Stimulated activated CD4-positive, alpha-beta T cell treated with anti-CD3 and anti-CD28 coated beads, Interleukin-1b, Interleukin-23, amount 100 ng/mL, for 24 hours (primary cell): ENCODE results near the gene LHFPL6.

Experiments used
- DNase-seq, 4 experiments: peaks; one replicate each; pipeline ENCODE4 v3.0.0-alpha.2; 2020; ENCODE audit warnings: low read depth in 4 of 4, low spot score in 1 of 4

LHFPL6 gene

DNA sequence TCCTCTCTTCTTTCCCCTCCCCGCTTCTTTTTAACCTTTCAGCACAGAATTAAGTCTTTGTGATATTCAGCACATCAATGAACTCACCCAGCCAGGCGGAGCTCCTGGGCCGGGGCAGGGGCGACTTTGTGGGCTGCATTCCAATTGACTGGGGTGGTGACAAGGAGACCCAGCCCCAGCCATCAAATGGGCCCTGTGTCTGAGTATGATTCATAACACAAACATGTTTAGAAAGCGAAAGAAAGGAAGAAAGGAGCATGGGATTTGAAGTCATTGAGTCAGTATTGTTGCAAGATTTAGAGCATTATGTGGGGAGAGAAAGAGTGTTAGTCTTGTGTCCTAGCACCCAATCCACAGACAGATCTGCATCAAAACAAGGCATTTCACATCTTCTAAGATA is 185.3 kb downstream of the LHFPL6 start:
- no peak for DNase-seq

DNA sequence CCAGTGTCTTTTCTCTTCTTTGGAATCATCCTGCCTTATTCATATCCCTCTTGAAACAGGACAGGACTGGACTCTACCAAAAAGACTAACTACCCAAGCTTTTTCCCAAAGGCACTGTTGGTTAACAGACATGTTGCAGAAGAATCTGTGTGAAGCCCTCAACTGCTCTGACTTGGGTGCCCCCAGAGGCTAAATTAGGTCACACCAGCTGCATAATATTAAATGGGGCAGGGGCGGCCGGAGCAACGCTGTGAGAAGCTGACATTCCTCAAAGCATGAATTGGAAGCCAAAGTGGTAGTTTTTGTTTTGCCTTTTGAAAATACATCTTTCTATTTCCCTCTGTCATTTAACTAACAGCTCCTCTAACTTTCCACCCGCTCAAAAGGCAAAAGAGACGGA is 185.9 kb downstream of the LHFPL6 start:
- DNase-seq: no peak

DNA sequence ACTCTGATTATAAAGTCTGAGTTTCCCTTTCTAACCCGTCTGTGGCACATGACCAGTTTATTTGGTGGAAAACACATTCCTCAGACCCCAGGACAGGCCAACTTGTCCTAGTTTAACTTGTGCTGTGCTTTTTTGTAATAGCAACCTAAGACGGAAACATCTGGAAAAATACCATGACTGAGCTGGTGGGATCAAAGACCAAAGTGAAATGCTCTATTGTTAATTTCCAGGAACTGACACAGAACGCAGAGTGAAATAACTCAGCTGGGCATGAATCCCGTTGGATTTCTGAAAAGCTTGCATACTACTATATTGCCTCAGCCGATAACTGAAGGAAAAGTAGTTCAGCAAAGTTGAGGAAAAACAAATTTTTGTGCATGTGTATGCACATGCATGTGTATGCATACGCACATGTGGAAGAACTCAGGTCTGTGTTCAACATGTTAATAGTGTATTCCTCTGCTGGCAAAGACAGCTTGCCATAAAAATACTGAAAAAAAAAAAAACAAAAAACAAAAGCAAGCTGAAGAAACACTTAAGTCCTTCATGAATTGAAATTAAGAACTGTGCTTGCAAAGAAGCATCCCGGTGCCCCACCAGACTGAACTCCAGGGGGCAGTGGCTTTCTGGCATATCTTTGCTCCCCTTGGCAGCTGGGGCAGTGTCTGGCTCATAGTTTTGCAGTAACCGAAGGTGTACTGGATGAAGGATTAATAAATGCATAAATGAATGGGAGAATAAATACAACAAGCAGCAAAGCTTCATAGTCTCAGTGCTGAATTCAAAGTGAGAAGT is 187.8 kb downstream of the LHFPL6 start:
- DNase-seq: no peak

DNA sequence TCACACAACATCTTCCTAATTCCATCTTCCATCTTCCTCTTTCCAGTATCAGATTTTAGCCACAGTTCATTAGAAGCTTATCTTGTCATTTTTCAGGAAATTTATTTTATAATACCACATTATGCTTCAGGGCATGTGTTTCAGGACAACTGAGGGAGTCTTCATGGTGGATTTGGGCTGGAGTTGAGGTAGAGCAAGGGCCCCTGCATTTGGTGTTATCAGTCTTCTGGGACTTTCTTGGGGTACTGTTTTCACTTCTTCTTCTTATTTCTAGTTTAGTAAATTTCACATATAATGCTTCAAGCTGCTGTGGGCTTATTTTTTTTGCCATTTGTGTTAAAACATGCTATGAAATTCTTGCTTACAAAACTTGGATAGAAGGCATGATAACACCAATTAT is 188.7 kb downstream of the LHFPL6 start:
- no peak for DNase-seq

DNA sequence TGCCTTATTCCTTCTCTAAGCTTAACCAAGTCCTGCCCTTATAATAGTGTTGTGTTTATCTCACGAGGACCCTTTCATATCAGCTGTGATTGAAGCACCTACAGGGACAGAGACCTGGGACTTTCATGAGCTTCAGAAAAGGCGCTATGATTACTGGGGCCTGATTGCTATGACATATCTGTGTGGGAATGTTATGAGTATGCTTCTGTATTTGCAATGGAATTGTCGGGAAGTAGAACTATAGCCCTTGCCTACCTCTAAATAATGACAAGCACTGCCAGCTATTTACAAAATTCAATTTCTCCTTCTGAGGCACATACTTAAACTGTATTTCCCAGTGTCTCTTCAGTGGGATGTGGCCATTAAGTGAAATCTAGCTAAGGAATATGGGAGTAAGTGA is 191.5 kb downstream of the LHFPL6 start:
- no peak for DNase-seq

DNA sequence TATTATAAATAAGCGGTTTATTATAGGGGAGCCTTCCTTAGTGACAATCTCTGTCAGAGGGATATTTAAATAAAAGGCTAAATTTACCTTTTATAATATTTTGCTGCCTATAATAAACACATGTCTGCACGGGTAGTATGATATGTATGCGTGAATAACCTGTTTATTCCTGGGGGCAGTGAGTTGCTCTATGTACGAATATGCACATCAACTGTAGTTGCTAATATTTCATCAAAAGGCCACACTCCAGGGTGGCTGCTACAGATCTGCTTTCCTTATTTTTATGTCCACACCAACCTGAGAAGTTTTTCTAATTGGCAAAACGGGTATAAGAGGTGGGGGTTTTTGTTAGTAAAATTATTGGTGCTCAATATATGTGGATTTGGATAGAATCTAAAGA is 192.0 kb downstream of the LHFPL6 start:
- DNase-seq: no peak

DNA sequence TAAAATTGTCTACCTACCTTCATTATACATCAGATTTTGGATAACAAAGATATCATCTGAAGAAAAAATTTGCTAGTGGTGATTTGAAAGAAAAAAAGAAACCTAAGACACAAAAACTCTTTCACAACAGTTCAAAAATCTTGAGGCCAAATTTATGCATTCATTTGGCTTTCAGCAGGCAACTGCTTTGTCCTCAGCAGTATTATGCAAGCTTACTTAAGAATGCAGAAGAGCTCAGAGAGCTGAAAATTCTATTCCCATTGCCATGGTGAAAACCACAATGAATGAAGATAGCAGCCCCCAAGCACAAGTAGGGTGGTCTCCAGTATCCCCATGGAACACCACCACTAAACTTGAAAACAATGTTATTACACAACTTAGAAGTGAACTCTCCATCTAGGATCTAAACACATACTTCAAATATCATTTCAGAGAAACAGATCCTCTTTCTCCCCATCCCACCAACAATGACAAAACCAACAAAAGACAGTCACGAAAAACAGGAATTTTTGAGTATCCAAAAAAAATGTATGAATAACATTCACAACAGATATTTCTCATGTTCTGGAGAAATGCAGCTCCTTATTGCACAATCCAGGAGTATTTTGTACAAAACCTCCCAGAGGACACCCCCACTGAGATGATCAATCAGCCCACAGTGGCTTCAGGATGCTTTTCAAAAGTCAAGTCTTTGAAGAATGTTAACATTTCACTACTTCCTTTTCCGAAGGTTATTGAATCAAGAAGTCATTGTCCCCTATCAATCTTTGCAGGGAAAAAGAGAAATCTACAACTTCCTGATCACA is 192.7 kb downstream of the LHFPL6 start:
- no peak for DNase-seq

DNA sequence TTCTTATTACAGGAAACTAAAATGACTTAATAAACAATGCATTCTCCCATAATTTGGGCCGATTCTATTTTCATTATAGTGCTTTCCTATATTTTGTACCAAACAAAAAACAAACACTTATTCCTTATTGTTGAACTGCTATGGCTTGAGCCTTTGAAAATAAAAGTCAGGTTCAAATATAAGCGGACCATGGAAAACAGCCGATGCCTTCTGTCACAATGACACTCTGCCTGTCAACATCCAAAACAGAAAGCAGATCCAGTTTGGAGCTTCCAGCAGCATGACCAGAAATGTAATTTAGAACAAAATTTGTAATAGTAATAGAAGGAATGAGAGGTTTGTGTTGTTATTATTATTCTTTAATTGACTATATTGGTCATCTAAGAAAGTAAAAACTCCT is 194.5 kb downstream of the LHFPL6 start:
- no peak for DNase-seq

DNA sequence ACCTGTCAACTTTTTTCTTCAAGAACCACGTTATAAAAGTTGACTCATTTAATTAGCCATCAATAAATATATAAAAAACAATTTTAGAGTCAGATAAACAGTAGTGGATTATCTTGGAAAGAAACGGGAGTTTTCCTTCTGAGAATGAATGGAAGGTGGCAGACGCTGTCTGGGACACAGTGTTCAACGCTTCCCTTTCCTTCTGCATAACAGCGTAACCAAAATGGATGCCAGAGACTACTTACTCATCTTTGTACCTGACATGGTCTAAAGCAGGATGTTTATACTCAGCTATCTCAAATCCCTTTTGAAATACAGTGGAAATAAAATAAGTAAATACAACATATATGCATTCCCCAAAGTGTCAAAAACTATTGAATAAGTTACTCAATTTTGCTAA is 195.2 kb downstream of the LHFPL6 start:
- no peak for DNase-seq

DNA sequence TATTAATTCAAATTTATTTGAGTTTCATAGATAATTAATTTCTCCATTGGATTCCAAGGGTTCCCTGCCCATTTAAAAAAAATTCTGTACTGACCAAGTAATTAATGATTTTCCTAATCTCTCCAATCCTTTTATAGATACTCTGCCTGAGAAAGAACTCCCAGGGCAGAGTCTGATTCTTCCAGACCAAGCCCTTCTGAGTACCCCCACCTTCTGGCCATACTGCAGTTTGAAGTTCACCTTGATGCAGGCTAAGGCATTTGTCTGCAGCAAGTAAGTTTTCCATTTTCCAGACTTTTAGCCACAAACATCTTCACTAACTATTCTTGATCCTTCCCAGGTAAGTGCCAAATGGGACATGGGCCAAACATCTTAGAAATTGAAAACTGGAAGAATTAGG is 195.9 kb downstream of the LHFPL6 start:
- DNase-seq: no peak

DNA sequence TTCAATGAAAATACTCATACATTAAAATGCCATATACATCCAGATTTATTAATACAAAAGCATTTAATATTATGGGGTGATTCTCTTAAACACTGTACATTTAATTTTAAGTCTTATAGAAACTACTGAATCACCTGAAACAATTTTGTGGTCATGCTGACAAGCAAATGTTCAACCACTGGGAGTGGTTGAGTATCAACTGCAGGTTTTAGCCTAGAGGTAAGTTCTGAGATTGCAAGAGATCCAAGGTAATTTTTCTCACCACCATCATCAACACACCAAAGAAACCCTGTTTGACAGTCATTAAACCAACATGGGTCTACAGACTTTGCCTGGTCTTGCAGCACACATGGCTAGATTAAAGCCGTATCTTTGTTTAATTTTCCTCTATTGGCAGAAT is 196.3 kb downstream of the LHFPL6 start:
- no peak for DNase-seq

DNA sequence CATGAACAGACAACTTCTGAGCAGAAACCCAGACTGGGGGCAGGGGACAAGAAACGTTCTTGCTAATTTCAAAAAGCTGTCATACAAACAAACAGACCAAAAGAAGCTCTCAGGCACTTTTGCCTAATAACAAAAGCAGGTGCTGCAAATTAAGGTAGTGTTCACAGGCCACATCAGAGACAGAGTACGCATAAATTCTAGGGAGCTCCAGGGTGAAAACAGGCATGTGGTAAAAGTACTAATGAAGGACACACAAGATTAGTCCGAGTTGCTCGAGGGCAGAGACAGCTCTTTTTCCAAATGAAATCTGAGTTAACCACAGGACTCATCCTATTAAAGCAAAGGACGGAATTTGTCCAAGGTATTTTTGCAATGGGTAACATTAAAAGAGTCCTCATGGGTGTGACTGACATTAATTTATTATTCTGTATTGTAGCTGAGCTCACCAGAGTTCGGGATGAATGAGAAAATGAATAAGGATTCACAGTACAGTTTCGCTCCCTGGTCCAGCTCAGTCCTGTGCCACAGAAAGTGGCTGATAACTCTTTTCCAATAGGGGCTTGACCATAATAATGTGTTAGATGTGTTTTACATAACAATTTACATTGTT is 197.3 kb downstream of the LHFPL6 start:
- DNase-seq: no peak

DNA sequence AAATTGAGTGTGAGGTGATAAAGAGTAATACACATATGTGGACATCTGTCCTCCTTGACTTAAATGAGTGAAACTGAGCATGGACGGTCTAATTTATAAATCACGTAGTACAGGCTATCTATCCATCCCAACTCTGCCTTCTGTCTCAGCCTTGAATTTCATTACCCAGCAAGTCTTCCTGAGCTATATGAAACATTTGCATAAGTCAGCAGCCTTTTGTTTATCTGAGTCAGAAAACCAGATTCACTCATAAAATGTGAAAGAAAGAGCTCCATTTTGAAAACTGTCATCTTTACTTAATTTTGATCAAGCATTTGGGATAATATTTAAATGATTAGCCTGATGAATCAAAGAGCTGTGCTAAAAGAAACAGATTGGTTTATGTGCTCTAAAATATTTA is 197.9 kb downstream of the LHFPL6 start:
- no peak for DNase-seq

DNA sequence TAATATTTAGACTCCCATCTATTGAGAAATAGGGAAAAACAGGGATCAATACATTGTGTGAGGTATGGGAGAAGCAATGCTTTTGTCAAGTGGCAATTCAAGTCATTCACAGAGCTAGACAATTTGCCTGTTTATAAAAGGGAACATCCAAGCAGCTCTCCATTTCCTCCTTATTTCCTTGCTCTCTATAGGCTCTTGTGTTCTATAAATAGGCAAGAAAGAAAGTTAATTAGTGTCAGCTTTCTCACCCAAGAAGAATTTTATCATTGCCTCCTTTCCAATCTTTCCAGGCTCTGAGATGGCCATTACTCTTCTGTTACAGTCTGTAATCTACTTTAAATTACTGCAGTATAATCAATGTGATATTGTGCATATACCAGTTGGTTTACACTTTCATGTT is 199.9 kb downstream of the LHFPL6 start:
- DNase-seq: no peak

DNA sequence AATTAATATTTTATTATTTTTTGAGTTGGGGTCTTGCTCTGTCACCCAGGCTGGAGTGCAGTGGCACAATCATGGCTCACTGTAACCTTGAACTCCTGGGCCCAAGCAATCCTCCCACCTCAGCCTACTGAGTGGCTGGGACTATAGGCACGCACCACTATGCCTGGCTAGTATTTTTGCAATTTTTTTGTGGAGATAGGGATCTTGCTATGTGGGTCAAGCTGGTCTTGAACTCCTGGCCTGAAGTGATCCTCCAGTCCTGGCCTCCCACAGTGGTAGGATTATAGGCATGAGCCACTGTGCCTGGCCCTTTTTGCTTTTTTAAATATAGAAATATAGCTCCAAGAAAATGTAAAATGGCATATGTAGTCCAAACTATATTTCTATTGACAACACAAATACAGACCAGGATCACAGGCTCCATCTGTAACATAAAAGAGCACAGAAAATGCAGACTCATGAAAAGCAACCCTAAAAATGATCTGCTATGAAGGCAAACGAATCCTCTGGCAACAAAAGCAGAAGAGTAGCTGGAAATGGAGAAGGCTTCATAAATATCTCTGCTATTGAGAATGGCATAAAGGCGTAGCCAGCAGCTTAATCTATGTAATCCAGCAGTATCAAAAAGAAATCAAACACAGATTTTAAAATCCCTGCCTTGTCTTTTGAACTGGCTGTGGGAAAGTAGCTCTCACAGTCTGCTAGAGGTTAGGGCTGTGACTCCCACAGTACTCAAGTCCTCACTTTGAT is 200.6 kb downstream of the LHFPL6 start:
- no peak for DNase-seq

DNA sequence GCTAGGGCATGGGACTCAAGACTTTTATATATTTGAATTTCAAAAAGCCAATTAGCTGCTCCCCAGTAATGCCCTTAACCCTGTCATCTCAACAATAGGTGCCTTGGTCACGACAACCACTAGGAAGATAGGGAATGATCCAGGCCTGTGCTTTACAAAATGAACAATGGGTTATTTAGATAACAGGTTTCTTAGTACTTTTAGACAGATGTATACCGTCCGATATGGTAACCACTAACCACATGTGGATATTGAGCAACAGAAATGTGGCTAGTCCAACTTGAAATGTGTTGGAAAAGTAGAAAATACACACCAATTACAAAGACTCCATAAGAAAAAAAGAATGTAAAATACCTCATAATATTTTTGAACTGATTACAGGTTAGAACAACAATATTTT is 201.2 kb downstream of the LHFPL6 start:
- no peak for DNase-seq

DNA sequence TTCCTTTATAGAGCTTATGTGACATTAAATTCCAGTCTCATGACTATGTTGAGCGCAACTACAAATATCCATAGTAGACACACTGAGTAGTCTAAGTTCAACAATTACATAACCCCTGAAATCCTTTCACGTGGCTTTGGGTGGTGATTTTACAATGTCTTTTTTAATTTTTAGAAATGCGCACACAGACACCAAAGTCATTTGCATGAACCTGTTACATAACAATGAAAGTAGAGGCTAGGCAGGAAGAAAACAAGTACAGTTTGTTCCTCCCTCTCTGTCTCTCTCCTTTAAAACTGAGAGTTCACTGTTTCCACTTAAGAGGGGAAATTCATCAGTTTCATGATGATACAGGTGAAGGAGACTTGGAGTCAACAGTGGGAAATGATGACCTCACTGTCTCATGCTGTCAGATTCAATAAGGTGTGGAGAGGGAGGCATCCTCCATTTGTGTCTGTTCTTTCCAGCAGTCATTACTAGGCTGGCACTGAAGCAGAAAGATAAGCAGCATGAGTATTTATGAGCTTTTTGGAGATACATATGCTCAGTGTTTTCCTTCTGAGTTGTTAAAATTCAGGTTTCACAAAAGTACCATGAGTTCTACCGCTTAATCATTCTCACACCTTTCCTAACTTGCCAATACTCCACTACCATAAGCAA is 201.8 kb downstream of the LHFPL6 start:
- no peak for DNase-seq

DNA sequence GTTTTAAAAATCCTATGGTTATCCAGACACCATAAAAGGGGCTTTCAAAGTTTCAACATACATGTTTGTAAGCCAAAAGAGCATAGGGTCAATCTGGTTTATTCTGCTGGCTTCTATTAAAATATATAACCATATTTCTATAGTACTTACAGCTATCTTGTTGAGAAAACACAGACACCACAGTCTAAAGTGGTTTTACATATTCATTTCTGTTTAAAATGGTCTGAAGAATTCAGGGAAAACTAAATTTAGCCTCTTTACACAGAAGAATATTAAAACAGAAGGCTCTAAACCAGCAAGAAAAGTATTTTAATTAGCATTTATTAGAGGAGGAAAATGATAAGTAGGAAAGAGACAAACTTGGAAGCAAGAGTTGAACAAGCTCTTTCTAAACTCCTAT is 203.9 kb downstream of the LHFPL6 start:
- no peak for DNase-seq

DNA sequence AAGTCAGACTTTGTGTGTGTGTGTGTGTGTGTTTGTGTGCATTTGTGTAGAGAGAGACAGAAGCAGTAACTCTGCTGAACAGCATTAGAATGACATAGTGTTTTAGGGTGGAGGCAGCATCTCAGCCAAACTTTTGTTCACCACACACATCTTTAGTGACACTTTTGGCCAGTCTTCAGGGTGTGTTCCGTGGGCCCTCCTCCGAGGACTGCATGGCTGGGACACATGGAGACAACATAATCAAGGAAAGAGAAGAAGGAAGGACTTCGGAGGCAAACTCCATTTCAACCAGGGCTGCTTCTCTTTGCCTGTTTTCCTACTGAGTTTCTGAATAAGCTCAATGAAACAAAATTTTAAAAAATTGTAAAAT is 205.1 kb downstream of the LHFPL6 start:
- no peak for DNase-seq

DNA sequence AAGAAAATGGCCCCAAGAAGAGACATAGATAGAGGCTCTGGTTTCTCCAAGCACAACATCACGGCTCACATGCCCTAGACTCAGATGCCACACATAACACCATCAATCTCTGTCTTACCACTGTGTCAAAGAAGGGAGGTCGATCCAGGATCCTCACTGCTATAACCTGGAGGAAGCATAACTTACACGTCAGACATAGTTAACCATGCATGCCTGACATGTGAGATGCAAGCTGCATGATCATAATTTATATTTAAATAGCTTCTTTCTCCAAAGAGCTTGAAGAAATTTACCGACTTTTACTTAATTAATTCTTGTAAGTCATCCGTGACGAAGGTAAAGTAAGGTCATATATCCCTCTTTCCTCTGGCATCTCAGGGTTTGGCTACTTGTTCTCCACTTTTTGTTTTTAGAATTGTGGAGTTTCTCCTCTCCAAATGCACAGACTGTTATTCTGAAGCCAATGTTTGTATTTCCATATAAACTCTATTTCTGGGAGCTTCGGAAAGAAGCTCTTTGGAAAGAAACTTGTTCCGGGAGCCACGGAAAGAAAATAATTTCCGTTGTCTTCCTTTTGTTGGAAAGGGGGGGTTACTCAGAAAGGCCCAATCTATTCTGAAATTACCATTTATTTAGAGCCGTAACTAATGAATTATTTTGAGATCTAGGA is 205.6 kb downstream of the LHFPL6 start:
- DNase-seq: no peak
